ENCODE measurements around the gene TRAF4. TPM values are rescaled to one million over a fixed set of nuclear protein-coding genes. Genes with fewer than 3 reads are reported as not detected.
A peak's percentile ranks its signal among the peaks of the same experiment; 100 is the strongest.

TRAF4 gene
- total RNA-seq, 1 experiment from 2014 or later, result 127 TPM

DNA sequence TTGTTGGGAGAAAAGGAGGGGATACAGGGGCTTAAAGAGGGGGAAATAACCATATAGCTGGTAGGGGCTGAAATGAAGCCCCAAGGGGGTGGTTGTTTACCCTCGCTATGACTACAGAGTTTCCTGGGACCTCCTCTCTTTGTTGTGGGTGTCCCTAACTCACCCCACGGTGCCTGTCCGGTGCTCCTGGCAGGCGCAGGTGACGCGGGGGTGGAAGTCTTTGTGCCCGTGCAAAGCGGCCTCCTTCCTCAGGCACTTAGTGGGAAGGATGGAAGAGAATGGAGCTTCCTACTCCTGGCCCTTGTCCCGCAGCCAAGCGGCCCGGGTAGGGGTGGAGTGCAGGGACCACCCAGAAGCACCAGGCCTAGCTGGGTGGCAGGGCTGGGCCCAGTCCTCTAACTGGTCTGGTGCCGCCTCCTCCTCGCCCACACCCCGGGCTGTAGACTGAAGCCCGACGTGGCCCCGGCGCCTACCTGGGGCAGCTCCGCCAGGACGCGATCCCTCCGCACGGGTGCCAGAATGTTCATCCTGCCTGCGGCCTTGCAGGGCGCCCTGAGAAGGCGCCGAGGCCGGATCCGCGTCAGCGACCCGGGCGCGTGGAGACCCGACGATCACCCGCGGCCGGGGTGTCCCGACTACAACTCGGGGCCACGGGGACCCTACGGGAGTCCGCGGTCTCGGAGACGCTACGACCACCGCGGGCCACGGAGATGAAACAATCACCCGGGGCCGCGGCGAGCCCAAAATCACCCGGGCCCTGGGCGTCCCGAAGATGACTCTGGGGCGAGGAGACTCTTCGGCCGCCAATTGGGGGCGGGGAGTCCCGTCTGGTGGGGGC, 26.9 kb upstream of the TRAF4 start:
- H3K27ac ChIP-seq (ENCODE audit: low read depth, low read length), result no peak overlapping the region; the same call in 1 of the 2 replicates
- RAD21 ChIA-PET (ENCODE audit: low non-redundant PET in 1 of 2, low total read pairs in 2 of 2, uncharacterized antibody in 2 of 2, unreplicated experiment in 2 of 2), result no interaction called here
- ATAC-seq (no peak), DNase-seq (ENCODE audit: low read depth, low spot score) (no peak)
- peaks cover 22% of the 10 kb centered on the region for H3K79me2 ChIP-seq (ENCODE audit: insufficient read depth, low read length)
- no peaks in the 10 kb centered on the region for H3K27me3 ChIP-seq (ENCODE audit: insufficient read depth, low read length)
- no peak overlapping the region for H3K4me2 ChIP-seq (ENCODE audit: low read length)
- no peak overlapping the region for H3K4me3 ChIP-seq (replicated peaks in 1 of 2; ENCODE audit: low read depth in 1 of 2, low read length in 2 of 2)
- H3K4me1 ChIP-seq (ENCODE audit: control insufficient read depth in 1 of 2, insufficient read depth in 2 of 2, low read length in 2 of 2), result peaks cover 14 to 24% of the 10 kb centered on the region in 2 experiments; a peak in 3 of 4 replicates
- TF ChIP-seq SIN3A (IDR thresholded peaks at IDR 0.05; ENCODE audit: low read depth) (no peak), ZFX (IDR thresholded peaks at IDR 0.05) (peak; percentile 89; the same call in 1 of the 2 replicates)
- H3K36me3 ChIP-seq (ENCODE audit: control insufficient read depth in 1 of 2, insufficient read depth in 2 of 2, low read length in 2 of 2), result peaks cover 8 to 18% of the 10 kb centered on the region in 2 experiments; a peak in 3 of 4 replicates
- BruUV-seq (replicated peaks), result no TSS peak
- no peak overlapping the region for H2AFZ ChIP-seq (ENCODE audit: low read depth, low read length, poor library complexity, severe bottlenecking)
- H3K9me2 ChIP-seq (ENCODE audit: insufficient read depth), result no peaks in the 10 kb centered on the region
- intact Hi-C loops (cut with micrococcal nuclease), result no loop called here
- CTCF ChIA-PET, result no interaction called here
- H3K9ac ChIP-seq (ENCODE audit: low read length), result no peak overlapping the region
- no peaks in the 10 kb centered on the region for H4K20me1 ChIP-seq (ENCODE audit: insufficient read depth)
- no peaks in the 10 kb centered on the region for H3K9me3 ChIP-seq (ENCODE audit: control insufficient read depth in 1 of 2, insufficient read depth in 1 of 2, low read depth in 1 of 2, low read length in 2 of 2)
- POLR2A ChIA-PET, result no interaction called here

DNA sequence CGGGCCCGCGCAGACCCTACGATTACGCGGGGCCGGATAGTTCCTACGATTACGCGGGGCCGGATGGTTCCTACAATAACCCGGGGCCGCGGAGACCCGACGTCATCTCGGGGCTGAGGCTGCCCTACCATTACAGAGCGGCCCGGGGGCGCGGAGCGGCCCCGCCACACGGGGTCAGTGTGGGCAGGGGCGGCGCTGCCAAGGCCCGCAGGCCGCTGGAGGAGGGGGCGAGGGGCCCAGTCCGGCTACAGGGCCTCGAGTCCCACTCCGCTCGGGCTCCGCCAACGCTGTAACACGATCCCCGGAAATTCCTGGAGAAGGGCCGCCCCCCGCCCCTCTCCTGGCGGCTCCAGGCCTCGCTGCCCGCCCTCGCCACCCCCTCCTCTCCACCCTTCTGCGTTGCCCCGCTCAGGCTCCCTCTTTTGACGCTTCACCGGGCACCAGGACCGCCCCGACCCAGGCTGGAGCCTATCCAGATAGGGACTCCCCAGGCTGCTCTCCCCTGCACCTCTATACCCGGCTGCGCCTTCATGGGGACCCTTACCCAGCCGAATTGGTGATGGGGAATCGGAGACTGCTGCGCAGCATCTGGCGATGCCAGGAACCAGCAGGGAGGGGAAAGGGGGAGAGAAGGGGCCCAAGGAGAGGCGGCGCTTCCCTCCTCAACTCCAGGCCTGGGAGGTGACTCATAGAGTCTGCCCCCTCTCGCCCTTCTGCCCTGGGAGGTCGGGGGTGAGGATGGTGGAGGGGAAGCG, 26.1 kb upstream of the TRAF4 start, which contains the start of gene RAB34:
Gene RAB34 (minus strand): TSS at position 291 of the 755 bp plus-strand sequence. CDS start 602 bp downstream, outside the sequence.
- CTCF ChIA-PET, result no interaction called here
- Histone ChIP-seq H4K20me1 (ENCODE audit: insufficient read depth) (peaks cover 6% of the 10 kb centered on the region; the same call in 1 of the 2 replicates), H2AFZ (ENCODE audit: low read depth, low read length, poor library complexity, severe bottlenecking) (no peak within 1 kb of the TSS), H3K4me2 (ENCODE audit: low read length) (peak within 1 kb of the TSS; percentile 77), H3K4me3 (replicated peaks in 1 of 2; ENCODE audit: low read depth in 1 of 2, low read length in 2 of 2) (peak within 1 kb of the TSS; percentile 98 to 99; a peak in 3 of 4 replicates), H3K79me2 (ENCODE audit: insufficient read depth, low read length) (peaks cover 30% of the 10 kb centered on the region), H3K27me3 (ENCODE audit: insufficient read depth, low read length) (no peaks in the 10 kb centered on the region), H3K9ac (ENCODE audit: low read length) (peak within 1 kb of the TSS; percentile 21; the same call in 1 of the 2 replicates), H3K9me3 (ENCODE audit: control insufficient read depth in 1 of 2, insufficient read depth in 1 of 2, low read depth in 1 of 2, low read length in 2 of 2) (no peaks in the 10 kb centered on the region), H3K27ac (ENCODE audit: low read depth, low read length) (peak within 1 kb of the TSS; percentile 89), H3K36me3 (ENCODE audit: control insufficient read depth in 1 of 2, insufficient read depth in 2 of 2, low read length in 2 of 2) (peaks cover 12 to 26% of the 10 kb centered on the region in 2 experiments; a peak in 3 of 4 replicates), H3K9me2 (ENCODE audit: insufficient read depth) (no peaks in the 10 kb centered on the region), H3K4me1 (ENCODE audit: control insufficient read depth in 1 of 2, insufficient read depth in 2 of 2, low read length in 2 of 2) (peaks cover 22 to 32% of the 10 kb centered on the region in 2 experiments)
- intact Hi-C loops (cut with micrococcal nuclease), result loop anchor here (2.0 kb wide), 1 partner anchor 235 kb away; no protein-coding TSS in a partner anchor
- BruUV-seq (replicated peaks), result no TSS peak
- ATAC-seq, result no peak
- TF ChIP-seq TCF7L2 (IDR thresholded peaks at IDR 0.05; ENCODE audit: borderline replicate concordance, extremely low read depth, insufficient read depth, insufficient read length), result peak; percentile 12
- peak; percentile 84; the same call in 1 of the 2 replicates for TF ChIP-seq ZFX (IDR thresholded peaks at IDR 0.05)
- TF ChIP-seq SRF (IDR thresholded peaks at IDR 0.05; ENCODE audit: low read depth), result no peak
- peak; percentile 67 for TF ChIP-seq POLR2A (IDR thresholded peaks at IDR 0.05; ENCODE audit: borderline replicate concordance, extremely low read depth, insufficient read depth, insufficient read length)
- RAD21 ChIA-PET (ENCODE audit: low non-redundant PET in 1 of 2, low total read pairs in 2 of 2, uncharacterized antibody in 2 of 2, unreplicated experiment in 2 of 2), result no interaction called here
- DNase-seq (ENCODE audit: low read depth, low spot score), result no peak
- POLR2A ChIA-PET, result no interaction called here

All from HCT116 (cell line).